Superior temporal gyrus (tissue), 1 donor: ENCODE measurements around the gene PLEKHG4.
A peak's percentile ranks its signal among the peaks of the same experiment; 100 is the strongest.

Source experiments
- DNase-seq: peaks from one replicate; pipeline ENCODE4 v3.0.0-alpha.2; 2016; ENCODE audit errors: extremely low spot score

Gene PLEKHG4

GRCh38 chr16:67264277-67264676, 15.1 kb upstream of the PLEKHG4 start:
- DNase-seq: no peak

GRCh38 chr16:67264866-67265265, 14.5 kb upstream of the PLEKHG4 start:
- DNase-seq: no peak

- DNase-seq: no peak
These were observed 13.5 kb upstream of the PLEKHG4 start for GRCh38 chr16:67265834-67266233.

DNA sequence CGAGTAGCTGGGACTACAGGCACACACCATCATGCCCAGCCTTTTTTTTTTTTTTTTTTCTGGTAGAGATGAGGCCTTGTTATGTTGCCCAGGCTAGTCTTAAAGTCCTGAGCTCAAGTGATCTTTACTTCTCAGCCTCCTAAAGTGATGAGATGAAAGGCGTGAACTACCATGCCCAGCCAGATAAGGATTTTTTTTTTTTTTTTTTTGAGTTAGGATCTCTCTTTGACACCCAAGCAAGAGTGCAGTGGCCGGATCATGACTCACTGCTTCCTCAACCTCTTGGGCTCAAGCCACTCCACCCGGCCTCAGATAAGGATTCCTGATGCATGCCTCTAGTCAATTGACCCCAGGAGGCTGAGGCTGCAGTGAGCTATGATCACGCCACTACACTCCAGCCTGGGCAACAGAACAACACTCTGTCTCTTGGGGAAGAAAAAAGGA, 11.2 kb upstream of the PLEKHG4 start:
- no peak for DNase-seq

DNA sequence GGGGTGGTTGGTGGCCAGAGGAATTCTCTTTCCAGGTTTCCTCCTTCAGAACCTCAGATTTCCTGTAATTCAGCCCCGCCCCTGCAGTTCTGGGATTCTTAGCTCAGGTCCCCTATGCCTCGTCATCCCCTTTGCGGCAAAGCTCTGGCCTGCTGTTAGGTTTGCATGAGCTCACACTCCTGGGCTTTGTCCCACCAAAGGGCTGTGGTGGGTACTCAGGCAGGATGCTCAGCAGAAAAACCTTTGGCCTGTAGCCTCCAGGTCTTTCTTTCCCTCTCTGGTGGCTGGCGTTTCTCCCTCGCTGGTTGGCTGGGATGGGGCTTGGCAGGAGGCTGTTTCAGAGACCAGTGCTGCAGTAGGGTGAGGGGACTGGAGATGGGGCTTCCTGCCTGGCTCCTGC, 9.6 kb upstream of the PLEKHG4 start:
- no peak for DNase-seq

GRCh38 chr16:67270931-67271338, 8.4 kb upstream of the PLEKHG4 start:
- no peak for DNase-seq

DNA sequence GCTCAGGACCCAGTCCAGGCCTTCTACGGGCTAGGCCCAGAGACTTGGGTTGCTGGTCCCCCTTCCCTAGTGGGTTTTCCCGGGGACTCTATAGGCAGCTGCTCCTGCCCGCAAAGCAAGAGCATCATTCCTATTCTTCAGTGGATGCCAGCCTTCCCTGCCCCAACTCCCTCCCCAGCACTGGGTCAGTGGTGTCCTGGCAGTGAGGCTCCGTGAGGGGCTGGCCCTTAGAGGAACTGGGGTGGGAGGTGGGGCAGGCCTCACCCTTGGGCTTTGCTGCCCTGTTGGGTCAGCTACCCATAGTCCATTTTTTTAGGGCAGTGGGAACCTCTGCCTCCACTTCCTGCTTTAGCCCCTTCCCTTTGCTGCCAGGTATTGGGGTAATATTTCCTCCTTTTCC, 7.9 kb upstream of the PLEKHG4 start:
- no peak for DNase-seq

GRCh38 chr16:67275321-67275720, 4.0 kb upstream of the PLEKHG4 start:
- DNase-seq: no peak

DNA sequence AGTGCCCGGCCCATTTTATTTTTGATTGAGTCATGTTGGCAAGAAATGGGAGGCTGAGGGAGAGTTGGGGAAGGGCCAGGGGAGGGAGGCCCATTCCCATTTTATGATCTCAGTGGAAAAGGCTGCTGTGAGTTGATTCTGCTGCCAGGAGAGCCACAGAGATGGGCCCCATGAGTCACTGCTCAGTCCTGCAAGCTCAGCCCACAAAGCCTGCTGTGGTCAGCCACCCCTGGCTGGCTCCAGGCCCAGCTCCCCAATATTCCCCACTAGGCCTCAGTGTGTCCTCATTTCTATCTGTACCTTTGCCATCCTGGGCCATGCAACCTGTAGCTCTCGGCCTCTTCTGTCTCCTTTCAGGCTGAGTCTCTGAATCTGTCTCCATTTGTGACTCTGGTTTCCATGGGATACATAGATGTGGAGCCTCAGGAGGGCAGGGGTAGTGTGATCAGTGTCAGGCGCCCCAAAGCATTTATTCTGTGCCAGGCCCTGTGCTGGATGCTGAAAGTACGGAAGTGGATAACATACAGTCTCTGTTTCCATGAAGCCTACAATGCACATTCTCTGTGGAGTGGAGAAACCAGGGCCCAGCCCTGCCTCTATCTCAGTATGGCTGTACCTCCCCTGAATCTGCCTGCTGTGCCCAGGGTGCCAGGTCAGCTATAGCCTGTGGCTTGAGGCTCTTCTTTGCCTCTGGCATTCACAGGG, 1.9 kb upstream of the PLEKHG4 start:
- no peak for DNase-seq

DNA sequence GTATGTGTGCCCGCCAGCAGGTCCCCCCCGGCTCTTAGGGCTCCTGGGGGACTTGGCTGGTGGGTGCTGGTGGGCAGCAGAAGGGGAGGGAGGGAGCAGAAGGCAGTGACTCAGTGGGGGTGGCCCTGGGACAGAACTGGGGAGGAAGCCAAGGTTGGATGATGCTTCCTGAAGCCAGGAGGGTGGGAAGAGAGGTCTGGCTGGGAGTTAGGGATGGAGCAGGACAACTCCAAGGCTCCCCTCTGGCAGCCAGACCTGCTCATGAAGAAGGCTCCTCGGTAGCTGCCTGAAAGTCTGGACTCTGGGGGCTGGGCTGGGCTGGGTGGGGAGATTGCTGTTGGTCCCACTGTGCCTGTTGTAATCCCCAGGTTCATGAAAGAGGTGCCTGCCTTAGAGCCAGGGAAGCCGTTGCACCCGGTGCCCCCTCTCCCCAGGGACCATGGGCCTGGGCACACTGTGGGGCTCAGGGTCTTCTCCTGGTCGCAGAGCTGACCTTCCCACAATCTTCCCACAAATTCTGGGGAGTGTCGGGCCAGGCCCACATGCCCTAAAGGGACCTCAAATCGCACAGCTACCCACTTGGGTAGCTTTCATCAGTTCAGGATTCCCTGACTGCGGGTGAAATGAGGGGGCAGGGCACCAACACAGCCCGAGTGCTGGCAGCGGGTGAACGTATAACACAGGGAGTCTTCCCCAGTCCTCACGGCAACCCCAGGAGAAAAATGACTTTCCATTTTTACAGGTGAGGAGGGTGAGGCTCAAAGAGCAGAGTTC, 1.1 kb upstream of the PLEKHG4 start:
- no peak for DNase-seq

GRCh38 chr16:67278773-67279295, 498 bp upstream of the PLEKHG4 start:
- DNase-seq: no peak

DNA sequence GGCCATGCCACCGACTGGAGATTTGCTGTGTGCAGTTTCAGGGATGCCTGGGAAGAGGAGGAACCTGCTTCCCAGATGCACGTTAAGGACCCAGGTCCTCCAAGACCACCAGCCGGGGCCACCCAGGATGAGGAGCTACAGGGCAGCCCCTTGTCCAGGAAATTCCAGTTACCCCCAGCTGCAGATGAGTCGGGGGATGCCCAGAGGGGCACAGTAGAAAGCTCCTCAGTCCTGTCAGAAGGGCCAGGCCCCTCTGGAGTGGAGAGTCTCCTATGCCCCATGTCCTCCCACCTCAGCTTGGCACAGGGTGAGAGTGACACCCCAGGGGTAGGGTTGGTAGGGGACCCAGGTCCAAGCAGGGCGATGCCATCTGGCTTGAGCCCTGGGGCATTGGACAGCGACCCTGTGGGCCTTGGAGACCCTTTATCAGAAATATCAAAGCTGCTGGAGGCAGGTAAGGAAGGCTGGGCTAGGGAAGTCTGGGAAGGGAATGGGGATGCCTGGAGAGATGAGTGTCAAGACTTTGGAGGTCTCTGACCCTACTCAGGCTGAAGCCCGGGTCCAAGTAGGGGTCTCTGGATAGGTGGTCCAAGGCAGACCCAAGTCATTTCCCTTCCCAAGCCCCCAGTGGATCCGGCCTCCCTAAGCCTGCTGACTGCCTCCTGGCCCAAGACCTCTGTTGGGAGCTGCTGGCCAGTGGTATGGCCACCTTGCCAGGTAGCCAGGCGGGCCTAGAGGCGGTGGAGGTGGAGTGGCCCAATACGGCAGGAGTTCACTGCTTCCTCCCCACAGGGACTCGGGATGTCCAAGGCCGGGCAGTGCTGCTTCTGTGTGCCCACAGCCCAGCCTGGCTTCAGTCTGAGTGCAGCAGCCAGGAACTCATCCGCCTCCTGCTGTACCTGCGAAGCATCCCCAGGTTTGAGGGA, 1.0 kb downstream of the PLEKHG4 start:
- no peak for DNase-seq

- no peak for DNase-seq
These were observed 2.5 kb downstream of the PLEKHG4 start for GRCh38 chr16:67281536-67282446.

- DNase-seq: no peak
These were observed 3.1 kb downstream of the PLEKHG4 start for GRCh38 chr16:67282447-67282805.

GRCh38 chr16:67283039-67283825, 3.9 kb downstream of the PLEKHG4 start:
- no peak for DNase-seq

GRCh38 chr16:67283826-67284555, 4.7 kb downstream of the PLEKHG4 start:
- DNase-seq: no peak

- peak; percentile 13 for DNase-seq
These were observed 5.6 kb downstream of the PLEKHG4 start for GRCh38 chr16:67284699-67285646.
